ENCODE data around the gene CARM1. TPM values are rescaled to one million over a fixed set of nuclear protein-coding genes. Genes with fewer than 3 reads are reported as not detected.

Gene CARM1
- total RNA-seq, 1 donor from 2014 or later: 34.4 TPM

DNA sequence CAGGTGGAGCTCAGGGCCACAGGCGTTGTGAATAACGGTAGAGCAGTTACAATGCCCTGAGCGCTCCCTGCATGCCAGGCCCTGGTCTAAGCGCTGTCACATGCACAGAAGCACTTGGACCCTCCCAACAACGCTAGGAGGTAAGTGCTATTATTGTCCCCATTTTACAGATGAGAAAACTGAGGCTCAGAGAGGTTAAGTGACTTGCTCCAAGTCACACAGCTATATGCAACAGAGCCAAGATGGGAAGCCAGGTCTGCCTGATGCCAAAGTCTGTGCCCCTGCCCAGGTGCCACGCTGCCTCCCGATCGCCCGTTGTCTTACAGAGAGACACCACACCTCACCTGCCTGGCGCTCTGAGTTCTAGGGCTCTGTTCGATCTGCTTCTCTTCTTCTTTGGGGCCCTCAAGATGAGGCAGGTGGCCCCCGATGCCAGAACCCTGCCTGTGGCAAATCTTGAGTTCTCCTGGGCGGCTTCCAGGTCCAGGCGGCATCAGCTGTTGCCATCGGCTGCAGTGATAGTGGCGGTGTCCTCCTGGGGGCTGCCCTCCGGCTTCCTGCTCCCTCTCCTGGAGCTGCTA is 37.1 kb downstream of the CARM1 start:
- H4K20me1 ChIP-seq (ENCODE audit: low read depth): no peaks in the 10 kb centered on the region
- H3K4me1 ChIP-seq: no peaks in the 10 kb centered on the region
- no peak overlapping the region for H3K9ac ChIP-seq
- peaks cover 2% of the 10 kb centered on the region for H3K27me3 Mint-ChIP-seq (ENCODE audit: insufficient read depth, low read depth)
- no peaks in the 10 kb centered on the region for H3K9me3 ChIP-seq (ENCODE audit: low read depth)
- no peak overlapping the region for H3K27ac Mint-ChIP-seq
- TF ChIP-seq, protein P1, sequence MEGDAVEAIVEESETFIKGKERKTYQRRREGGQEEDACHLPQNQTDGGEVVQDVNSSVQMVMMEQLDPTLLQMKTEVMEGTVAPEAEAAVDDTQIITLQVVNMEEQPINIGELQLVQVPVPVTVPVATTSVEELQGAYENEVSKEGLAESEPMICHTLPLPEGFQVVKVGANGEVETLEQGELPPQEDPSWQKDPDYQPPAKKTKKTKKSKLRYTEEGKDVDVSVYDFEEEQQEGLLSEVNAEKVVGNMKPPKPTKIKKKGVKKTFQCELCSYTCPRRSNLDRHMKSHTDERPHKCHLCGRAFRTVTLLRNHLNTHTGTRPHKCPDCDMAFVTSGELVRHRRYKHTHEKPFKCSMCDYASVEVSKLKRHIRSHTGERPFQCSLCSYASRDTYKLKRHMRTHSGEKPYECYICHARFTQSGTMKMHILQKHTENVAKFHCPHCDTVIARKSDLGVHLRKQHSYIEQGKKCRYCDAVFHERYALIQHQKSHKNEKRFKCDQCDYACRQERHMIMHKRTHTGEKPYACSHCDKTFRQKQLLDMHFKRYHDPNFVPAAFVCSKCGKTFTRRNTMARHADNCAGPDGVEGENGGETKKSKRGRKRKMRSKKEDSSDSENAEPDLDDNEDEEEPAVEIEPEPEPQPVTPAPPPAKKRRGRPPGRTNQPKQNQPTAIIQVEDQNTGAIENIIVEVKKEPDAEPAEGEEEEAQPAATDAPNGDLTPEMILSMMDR (IDR thresholded peaks at IDR 0.05): no peak
- no peak for TF ChIP-seq EZH2phosphoT487 (IDR thresholded peaks at IDR 0.05)
- no peak overlapping the region for H2AFZ ChIP-seq (replicated peaks)
- peaks cover 7% of the 10 kb centered on the region for H3K79me2 ChIP-seq (ENCODE audit: low read depth)
- no peaks in the 10 kb centered on the region for H3F3A ChIP-seq (ENCODE audit: low read depth)
- H3K9me3 Mint-ChIP-seq: no peaks in the 10 kb centered on the region
- no peak overlapping the region for H3K27ac ChIP-seq
- H3K4me2 ChIP-seq: no peak overlapping the region
- no peaks in the 10 kb centered on the region for H3K27me3 ChIP-seq
- H3K4me3 Mint-ChIP-seq: no peak overlapping the region
- H3K4me1 Mint-ChIP-seq: no peaks in the 10 kb centered on the region
- no peaks in the 10 kb centered on the region for H3K36me3 ChIP-seq
- H3K4me3 ChIP-seq: no peak overlapping the region
- DNase-seq (ENCODE audit: low spot score): no peak
- peaks cover 10% of the 10 kb centered on the region for H3K36me3 Mint-ChIP-seq

- H3K27ac Mint-ChIP-seq: no peak overlapping the region
- no peaks in the 10 kb centered on the region for H4K20me1 ChIP-seq (ENCODE audit: low read depth)
- peaks cover 2% of the 10 kb centered on the region for H3K27me3 Mint-ChIP-seq (ENCODE audit: insufficient read depth, low read depth)
- H3F3A ChIP-seq (ENCODE audit: low read depth): no peaks in the 10 kb centered on the region
- H3K27me3 ChIP-seq: no peaks in the 10 kb centered on the region
- no peak overlapping the region for H3K4me3 ChIP-seq
- H3K4me1 ChIP-seq: no peaks in the 10 kb centered on the region
- no peak overlapping the region for H3K9ac ChIP-seq
- TF ChIP-seq, protein P1 (IDR thresholded peaks at IDR 0.05): no peak
- TF ChIP-seq EZH2 (IDR thresholded peaks at IDR 0.05): no peak
- no peak for TF ChIP-seq EZH2phosphoT487 (IDR thresholded peaks at IDR 0.05)
- H3K4me2 ChIP-seq: no peak overlapping the region
- no peak overlapping the region for H3K27ac ChIP-seq
- H3K4me3 Mint-ChIP-seq: no peak overlapping the region
- DNase-seq (ENCODE audit: low spot score): no peak
- no peaks in the 10 kb centered on the region for H3K9me3 Mint-ChIP-seq
- H3K79me2 ChIP-seq (ENCODE audit: low read depth): no peaks in the 10 kb centered on the region
- no peaks in the 10 kb centered on the region for H3K4me1 Mint-ChIP-seq
- no peaks in the 10 kb centered on the region for H3K9me3 ChIP-seq (ENCODE audit: low read depth)
- peaks cover 7% of the 10 kb centered on the region for H3K36me3 Mint-ChIP-seq
- no peaks in the 10 kb centered on the region for H3K36me3 ChIP-seq
- H2AFZ ChIP-seq (replicated peaks): no peak overlapping the region
These were observed 40.4 kb downstream of the CARM1 start for GRCh38 chr19:10911579-10912363.

DNA sequence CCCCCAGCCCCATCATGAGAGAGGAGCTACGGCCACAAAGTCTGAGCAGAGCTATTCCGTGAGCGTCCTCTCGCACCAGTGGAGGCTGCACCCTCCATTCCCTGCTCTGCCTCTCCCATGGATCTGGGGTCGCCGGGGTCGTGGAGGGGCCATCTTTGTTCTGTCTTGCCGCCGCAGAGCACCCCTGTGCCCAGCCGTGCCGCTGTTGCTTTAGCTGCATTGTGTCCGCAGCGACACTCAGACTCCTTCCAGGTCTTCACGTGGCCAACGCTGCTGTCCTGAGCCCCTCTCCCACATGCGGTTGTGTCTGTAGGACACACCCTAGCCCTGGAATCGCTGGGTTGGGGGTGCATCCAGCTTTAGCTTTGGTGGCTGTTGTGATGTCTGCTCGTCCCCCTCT is 41.3 kb downstream of the CARM1 start:
- no peaks in the 10 kb centered on the region for H3K4me1 ChIP-seq
- H3K36me3 Mint-ChIP-seq: peaks cover 7% of the 10 kb centered on the region
- no peaks in the 10 kb centered on the region for H3K9me3 ChIP-seq (ENCODE audit: low read depth)
- no peaks in the 10 kb centered on the region for H3K79me2 ChIP-seq (ENCODE audit: low read depth)
- no peak overlapping the region for H3K27ac Mint-ChIP-seq
- no peaks in the 10 kb centered on the region for H3K36me3 ChIP-seq
- H2AFZ ChIP-seq (replicated peaks): no peak overlapping the region
- H3K4me3 ChIP-seq: no peak overlapping the region
- H4K20me1 ChIP-seq (ENCODE audit: low read depth): no peaks in the 10 kb centered on the region
- no peak overlapping the region for H3K27ac ChIP-seq
- no peak for TF ChIP-seq EZH2 (IDR thresholded peaks at IDR 0.05)
- TF ChIP-seq, protein P1 (IDR thresholded peaks at IDR 0.05): no peak
- no peak for TF ChIP-seq EZH2phosphoT487 (IDR thresholded peaks at IDR 0.05)
- no peak for DNase-seq (ENCODE audit: low spot score)
- H3K27me3 ChIP-seq: no peaks in the 10 kb centered on the region
- no peak overlapping the region for H3K4me2 ChIP-seq
- H3K9me3 Mint-ChIP-seq: no peaks in the 10 kb centered on the region
- H3K4me3 Mint-ChIP-seq: no peak overlapping the region
- H3K27me3 Mint-ChIP-seq (ENCODE audit: insufficient read depth, low read depth): peaks cover 2% of the 10 kb centered on the region
- no peak overlapping the region for H3K9ac ChIP-seq
- no peaks in the 10 kb centered on the region for H3K4me1 Mint-ChIP-seq
- no peaks in the 10 kb centered on the region for H3F3A ChIP-seq (ENCODE audit: low read depth)
